HG02798 (cell line): Measurements from ENCODE around the gene PTGDS.

Experiments
- ATAC-seq: cut with Tn5 transposase; IDR thresholded peaks from one replicate; pipeline ENCODE4 v1.9.1; 2021; ENCODE audit warnings: mild to moderate bottlenecking; ENCODE audit not compliant: unreplicated experiment, poor library complexity

PTGDS gene

GRCh38 chr9:136945333-136946227 lies 31.7 kb upstream of the PTGDS start:
- no peak for ATAC-seq

GRCh38 chr9:136946228-136947027 lies 30.9 kb upstream of the PTGDS start:
- no peak for ATAC-seq

- ATAC-seq = no peak
Measured at GRCh38 chr9:136947028-136947891, 30.0 kb upstream of the PTGDS start.

GRCh38 chr9:136947955-136948510 lies 29.3 kb upstream of the PTGDS start:
- no peak for ATAC-seq

GRCh38 chr9:136949239-136949816 lies 28.0 kb upstream of the PTGDS start:
- no peak for ATAC-seq

GRCh38 chr9:136949817-136950655 lies 27.3 kb upstream of the PTGDS start:
- peak; percentile 87 for ATAC-seq

GRCh38 chr9:136950656-136951276 lies 26.5 kb upstream of the PTGDS start:
- ATAC-seq = no peak

- no peak for ATAC-seq
Measured at GRCh38 chr9:136951541-136952320, 25.6 kb upstream of the PTGDS start, which contains the start of gene LCN12. LCN12 (plus strand) TSS chr9:136952273; CDS start chr9:136952328, 55 bp downstream.

GRCh38 chr9:136952321-136952850 lies 24.9 kb upstream of the PTGDS start:
- no peak for ATAC-seq

- ATAC-seq = no peak
Measured at GRCh38 chr9:136952876-136953770, 24.2 kb upstream of the PTGDS start.

- no peak for ATAC-seq
Measured at GRCh38 chr9:136953771-136954269, 23.5 kb upstream of the PTGDS start.

- no peak for ATAC-seq
Measured at GRCh38 chr9:136954270-136955083, 22.8 kb upstream of the PTGDS start.

- no peak for ATAC-seq
Measured at GRCh38 chr9:136955202-136955942, 21.9 kb upstream of the PTGDS start.

- ATAC-seq = no peak
Measured at GRCh38 chr9:136955943-136956335, 21.4 kb upstream of the PTGDS start.

GRCh38 chr9:136956604-136957003 lies 20.7 kb upstream of the PTGDS start:
- ATAC-seq = no peak
